ENCODE results near the gene TM9SF1. TPM values are rescaled to one million over a fixed set of nuclear protein-coding genes. Genes with fewer than 3 reads are reported as not detected.
A peak's percentile ranks its signal among the peaks of the same experiment; 100 is the strongest.

Gene TM9SF1
- total RNA-seq, 2 experiments from 2014 or later, result 12.9 to 13.0 TPM

DNA sequence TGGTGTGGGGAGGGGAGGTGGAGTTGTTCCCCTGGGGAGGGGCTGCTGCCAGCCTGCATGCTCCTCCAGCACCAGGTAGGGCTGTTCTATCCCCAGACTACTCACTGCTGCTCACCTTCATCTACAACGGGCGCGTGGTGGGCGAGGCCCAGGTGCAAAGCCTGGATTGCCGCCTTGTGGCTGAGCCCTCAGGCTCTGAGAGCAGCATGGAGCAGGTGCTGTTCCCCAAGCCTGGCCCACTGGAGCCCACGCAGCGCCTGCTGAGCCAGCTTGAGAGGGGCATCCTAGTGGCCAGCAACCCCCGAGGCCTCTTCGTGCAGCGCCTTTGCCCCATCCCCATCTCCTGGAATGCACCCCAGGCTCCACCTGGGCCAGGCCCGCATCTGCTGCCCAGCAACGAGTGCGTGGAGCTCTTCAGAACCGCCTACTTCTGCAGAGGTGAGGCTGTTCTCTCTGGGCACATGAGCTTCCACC, 30.7 kb downstream of the TM9SF1 start:
- ATAC-seq (ENCODE audit: poor library complexity) (no peak), DNase-seq (no peak)
- Histone ChIP-seq H3K27ac (ENCODE audit: low read depth in 1 of 2, low read length in 2 of 2) (no peak overlapping the region), H3K4me3 (ENCODE audit: low read length) (no peak overlapping the region), H3K27me3 (ENCODE audit: control insufficient read depth in 1 of 2, insufficient read depth in 2 of 2, low read length in 2 of 2) (no peaks in the 10 kb centered on the region), H3K36me3 (ENCODE audit: insufficient read depth, low read length) (peaks cover 73% of the 10 kb centered on the region), H3K4me1 (ENCODE audit: insufficient read depth, low read length) (peaks cover 52% of the 10 kb centered on the region), H3K9me3 (ENCODE audit: control insufficient read depth in 1 of 2, insufficient read depth in 1 of 2, low read length in 2 of 2) (no peaks in the 10 kb centered on the region)
- ChIA-PET POLR2A (interaction anchor here (0.9 to 2.6 kb wide), 7 partner anchors 18 to 56 kb away, joined by 3 to 11 read pairs (median 5); partner anchors contain the start of genes DCAF11, EMC9, IPO4 and NRL), CTCF (no interaction called here)
- Mint-ChIP-seq H3K36me3 (ENCODE audit: low read depth) (peaks cover 89% of the 10 kb centered on the region), H3K27me3 (no peaks in the 10 kb centered on the region), H3K9me3 (no peaks in the 10 kb centered on the region), H3K27ac (peak overlapping the region; percentile 98), H3K4me1 (ENCODE audit: low read depth) (peaks cover 70% of the 10 kb centered on the region), H3K4me3 (peak overlapping the region; percentile 95)
- intact Hi-C loops (cut with DNase I, micrococcal nuclease), result loop anchor here in 1 of 2 experiments (2.0 to 5.0 kb wide), 2 partner anchors 22 to 152 kb away; no protein-coding TSS in a partner anchor
- TF ChIP-seq, protein P1, sequence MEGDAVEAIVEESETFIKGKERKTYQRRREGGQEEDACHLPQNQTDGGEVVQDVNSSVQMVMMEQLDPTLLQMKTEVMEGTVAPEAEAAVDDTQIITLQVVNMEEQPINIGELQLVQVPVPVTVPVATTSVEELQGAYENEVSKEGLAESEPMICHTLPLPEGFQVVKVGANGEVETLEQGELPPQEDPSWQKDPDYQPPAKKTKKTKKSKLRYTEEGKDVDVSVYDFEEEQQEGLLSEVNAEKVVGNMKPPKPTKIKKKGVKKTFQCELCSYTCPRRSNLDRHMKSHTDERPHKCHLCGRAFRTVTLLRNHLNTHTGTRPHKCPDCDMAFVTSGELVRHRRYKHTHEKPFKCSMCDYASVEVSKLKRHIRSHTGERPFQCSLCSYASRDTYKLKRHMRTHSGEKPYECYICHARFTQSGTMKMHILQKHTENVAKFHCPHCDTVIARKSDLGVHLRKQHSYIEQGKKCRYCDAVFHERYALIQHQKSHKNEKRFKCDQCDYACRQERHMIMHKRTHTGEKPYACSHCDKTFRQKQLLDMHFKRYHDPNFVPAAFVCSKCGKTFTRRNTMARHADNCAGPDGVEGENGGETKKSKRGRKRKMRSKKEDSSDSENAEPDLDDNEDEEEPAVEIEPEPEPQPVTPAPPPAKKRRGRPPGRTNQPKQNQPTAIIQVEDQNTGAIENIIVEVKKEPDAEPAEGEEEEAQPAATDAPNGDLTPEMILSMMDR (IDR thresholded peaks at IDR 0.05), result no peak

GRCh38 chr14:24162093-24162492, 33.1 kb downstream of the TM9SF1 start:
- DNase-seq, result no peak
- H3K4me3 ChIP-seq (ENCODE audit: low read length), result peak overlapping the region; percentile 95
- ATAC-seq (ENCODE audit: poor library complexity), result no peak
- no peaks in the 10 kb centered on the region for H3K27me3 ChIP-seq (ENCODE audit: control insufficient read depth in 1 of 2, insufficient read depth in 2 of 2, low read length in 2 of 2)
- CTCF ChIA-PET, result interaction anchor here (1.1 to 3.1 kb wide), 10 partner anchors 9 to 55 kb away, joined by 3 to 33 read pairs (median 16); partner anchors contain the start of genes CHMP4A, DCAF11, IPO4 and NRL
- H3K4me1 Mint-ChIP-seq (ENCODE audit: low read depth), result peaks cover 57% of the 10 kb centered on the region
- H3K27ac ChIP-seq (ENCODE audit: low read depth in 1 of 2, low read length in 2 of 2), result peak overlapping the region; percentile 97 to 98
- peaks cover 90% of the 10 kb centered on the region for H3K36me3 Mint-ChIP-seq (ENCODE audit: low read depth)
- POLR2A ChIA-PET, result interaction anchor here (1.0 to 5.0 kb wide), 27 partner anchors 9 to 269 kb away, joined by 3 to 154 read pairs (median 14); partner anchors contain the start of genes CHMP4A, CIDEB, DCAF11 and EMC9
- peaks cover 52% of the 10 kb centered on the region for H3K4me1 ChIP-seq (ENCODE audit: insufficient read depth, low read length)
- no peaks in the 10 kb centered on the region for H3K9me3 Mint-ChIP-seq
- H3K4me3 Mint-ChIP-seq, result peak overlapping the region; percentile 95
- peak overlapping the region; percentile 98 for H3K27ac Mint-ChIP-seq
- H3K9me3 ChIP-seq (ENCODE audit: control insufficient read depth in 1 of 2, insufficient read depth in 1 of 2, low read length in 2 of 2), result no peaks in the 10 kb centered on the region
- peaks cover 76% of the 10 kb centered on the region for H3K36me3 ChIP-seq (ENCODE audit: insufficient read depth, low read length)
- TF ChIP-seq, protein P1 (IDR thresholded peaks at IDR 0.05), result no peak
- intact Hi-C loops (cut with DNase I, micrococcal nuclease), result loop anchor here in 1 of 2 experiments (5.0 kb wide), 1 partner anchor 150 kb away; no protein-coding TSS in a partner anchor
- no peaks in the 10 kb centered on the region for H3K27me3 Mint-ChIP-seq

DNA sequence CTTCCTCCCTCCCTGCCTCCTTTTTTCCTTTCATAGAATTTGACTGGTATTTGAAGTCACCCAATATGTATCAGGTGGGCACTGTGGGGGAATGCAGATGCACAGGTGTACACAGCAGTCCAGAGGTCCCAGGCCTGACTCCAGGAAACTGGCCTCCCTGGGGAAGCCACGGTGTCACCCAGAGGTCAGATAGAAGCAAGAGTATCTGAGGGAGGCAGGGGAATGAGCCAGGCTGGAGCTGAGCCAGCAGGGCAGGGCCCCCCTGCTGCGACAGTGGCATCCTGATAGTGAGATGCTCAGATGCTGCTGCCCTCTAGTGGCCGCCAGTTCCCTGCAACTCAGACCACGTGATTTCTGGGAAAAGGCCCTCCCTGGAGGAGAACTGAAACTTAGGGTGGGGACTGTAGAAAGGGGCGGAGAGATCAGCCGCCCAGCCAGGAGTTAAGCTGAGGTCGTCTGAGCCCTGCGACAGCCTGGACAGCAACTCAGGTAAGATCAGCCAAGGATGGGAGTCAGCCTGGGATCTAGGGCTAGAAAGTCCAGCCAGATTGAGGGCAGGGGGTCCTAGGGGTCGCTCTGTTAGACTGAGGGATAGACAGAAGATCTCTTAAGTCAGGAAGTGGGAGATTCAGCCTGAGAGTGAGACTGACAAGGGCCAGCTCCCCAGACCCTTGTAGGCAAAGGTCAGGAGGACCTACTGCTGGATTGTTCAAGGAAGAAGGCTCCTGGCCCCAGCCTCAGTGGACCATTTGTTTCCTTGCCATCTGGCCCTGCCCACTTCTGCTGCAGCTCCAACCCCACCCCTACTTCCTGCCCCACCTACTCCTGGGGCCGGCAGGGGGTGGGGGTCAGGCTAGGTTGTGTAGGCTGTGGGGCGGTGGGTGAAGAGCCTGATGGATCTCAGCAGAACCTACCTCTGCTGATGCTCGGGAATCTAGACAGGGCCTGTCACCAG, 34.1 kb downstream of the TM9SF1 start, which contains the start of gene IRF9:
Gene IRF9 (plus strand): TSS at position 416 of the 955 bp plus-strand sequence. CDS start 880 bp downstream, outside the sequence.
- H3K27ac Mint-ChIP-seq, result peak within 1 kb of the TSS; percentile 98
- Histone ChIP-seq H3K9me3 (ENCODE audit: control insufficient read depth in 1 of 2, insufficient read depth in 1 of 2, low read length in 2 of 2) (no peaks in the 10 kb centered on the region), H3K4me3 (ENCODE audit: low read length) (peak within 1 kb of the TSS; percentile 95), H3K27ac (ENCODE audit: low read depth in 1 of 2, low read length in 2 of 2) (peak within 1 kb of the TSS; percentile 97 to 98), H3K36me3 (ENCODE audit: insufficient read depth, low read length) (peaks cover 74% of the 10 kb centered on the region), H3K4me1 (ENCODE audit: insufficient read depth, low read length) (peaks cover 52% of the 10 kb centered on the region), H3K27me3 (ENCODE audit: control insufficient read depth in 1 of 2, insufficient read depth in 2 of 2, low read length in 2 of 2) (no peaks in the 10 kb centered on the region)
- CTCF ChIA-PET, result interaction anchor here (0.6 to 3.1 kb wide), 35 partner anchors 10 to 1330 kb away, joined by 3 to 33 read pairs (median 4); partner anchors contain the start of genes CARMIL3, CHMP4A, DCAF11 and EMC9
- H3K36me3 Mint-ChIP-seq (ENCODE audit: low read depth), result peaks cover 87% of the 10 kb centered on the region
- H3K9me3 Mint-ChIP-seq, result no peaks in the 10 kb centered on the region
- DNase-seq (peak; percentile 94 to 100 (median 98)), ATAC-seq (ENCODE audit: poor library complexity) (peak; percentile 84)
- TF ChIP-seq, protein P1 (IDR thresholded peaks at IDR 0.05), result peak; percentile 84
- POLR2A ChIA-PET, result interaction anchor here (0.6 to 5.0 kb wide), 38 partner anchors 10 to 840 kb away, joined by 3 to 154 read pairs (median 10); partner anchors contain the start of genes CARMIL3, CHMP4A, CIDEB and DCAF11
- H3K27me3 Mint-ChIP-seq, result no peaks in the 10 kb centered on the region
- H3K4me3 Mint-ChIP-seq, result peak within 1 kb of the TSS; percentile 95
- intact Hi-C loops (cut with DNase I, micrococcal nuclease), result loop anchor here (1.0 to 5.0 kb wide), 11 partner anchors 13 to 149 kb away; partner anchors contain the start of genes DCAF11 (in 2 of the 2), NRL (in 2 of the 2), PSME1 (in 2 of the 2) and CHMP4A (in 1 of the 2)
- peaks cover 57% of the 10 kb centered on the region for H3K4me1 Mint-ChIP-seq (ENCODE audit: low read depth)
